ENCODE results near the gene FHIP1B.

Gene FHIP1B

DNA sequence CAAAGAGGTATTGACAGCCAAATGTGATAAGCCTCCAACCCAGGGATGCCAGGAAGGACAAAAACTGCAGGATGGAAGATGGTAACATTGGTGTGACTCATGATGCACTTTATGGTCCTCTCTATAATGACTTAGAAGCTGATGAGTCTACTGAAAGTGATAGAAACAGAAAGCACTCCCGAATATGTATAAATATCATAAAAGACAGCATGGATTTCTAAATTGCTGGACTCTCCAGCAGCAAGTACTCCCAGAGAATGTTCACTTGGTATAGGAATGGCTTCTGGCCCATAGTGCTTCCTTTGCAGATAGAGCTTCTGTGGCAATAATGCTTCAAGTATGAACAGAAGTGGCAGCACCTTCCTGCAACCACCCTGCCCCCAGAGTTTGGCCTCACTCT lies 64.2 kb downstream of the FHIP1B start, which contains the start of gene OR52B2:
OR52B2 (minus strand) TSS at position 101 of the 400 bp plus-strand sequence; CDS start at position 101, 0 bp downstream.
- TF ChIP-seq, protein P1, sequence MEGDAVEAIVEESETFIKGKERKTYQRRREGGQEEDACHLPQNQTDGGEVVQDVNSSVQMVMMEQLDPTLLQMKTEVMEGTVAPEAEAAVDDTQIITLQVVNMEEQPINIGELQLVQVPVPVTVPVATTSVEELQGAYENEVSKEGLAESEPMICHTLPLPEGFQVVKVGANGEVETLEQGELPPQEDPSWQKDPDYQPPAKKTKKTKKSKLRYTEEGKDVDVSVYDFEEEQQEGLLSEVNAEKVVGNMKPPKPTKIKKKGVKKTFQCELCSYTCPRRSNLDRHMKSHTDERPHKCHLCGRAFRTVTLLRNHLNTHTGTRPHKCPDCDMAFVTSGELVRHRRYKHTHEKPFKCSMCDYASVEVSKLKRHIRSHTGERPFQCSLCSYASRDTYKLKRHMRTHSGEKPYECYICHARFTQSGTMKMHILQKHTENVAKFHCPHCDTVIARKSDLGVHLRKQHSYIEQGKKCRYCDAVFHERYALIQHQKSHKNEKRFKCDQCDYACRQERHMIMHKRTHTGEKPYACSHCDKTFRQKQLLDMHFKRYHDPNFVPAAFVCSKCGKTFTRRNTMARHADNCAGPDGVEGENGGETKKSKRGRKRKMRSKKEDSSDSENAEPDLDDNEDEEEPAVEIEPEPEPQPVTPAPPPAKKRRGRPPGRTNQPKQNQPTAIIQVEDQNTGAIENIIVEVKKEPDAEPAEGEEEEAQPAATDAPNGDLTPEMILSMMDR (IDR thresholded peaks at IDR 0.05): no peak
- intact Hi-C loops (cut with DNase I; ENCODE audit: low total_unique reads): no loop called here
- Histone ChIP-seq H3K4me1 (no peaks in the 10 kb centered on the region), H3K27ac (no peak within 1 kb of the TSS), H3K9me3 (peaks cover 0 to 2% (median under 1%) of the 10 kb centered on the region in 3 donors), H3K4me3 (no peak within 1 kb of the TSS), H3K27me3 (no peaks in the 10 kb centered on the region), H3K36me3 (no peaks in the 10 kb centered on the region)
- no peak for DNase-seq

Measured in tibial artery (tissue), 4 donors.